Tibial nerve (tissue), 3 donors: ENCODE results near the gene MATN4.

ENCODE experiments used
- POLR2A ChIP-seq, 2 donors: fragments of 450-650 bp; IDR thresholded peaks; one replicate each; pipeline ENCODE4 v1.6.1; 2017; ENCODE audit warnings: antibody characterized with exemption in 2 of 2, mild to moderate bottlenecking in 2 of 2, moderate library complexity in 2 of 2
- TF ChIP-seq, protein P1 (sequence below), 5 experiments: fragments of 200-600 bp in 3 of 5; fragments of 450-650 bp in 2 of 5; sonication (generic) in 3 of 5; IDR thresholded peaks; one replicate each; pipeline ENCODE4 v1.5.1; 2016 to 2019; ENCODE audit warnings: antibody characterized with exemption in 5 of 5, mild to moderate bottlenecking in 3 of 5, moderate library complexity in 2 of 5

DNA sequence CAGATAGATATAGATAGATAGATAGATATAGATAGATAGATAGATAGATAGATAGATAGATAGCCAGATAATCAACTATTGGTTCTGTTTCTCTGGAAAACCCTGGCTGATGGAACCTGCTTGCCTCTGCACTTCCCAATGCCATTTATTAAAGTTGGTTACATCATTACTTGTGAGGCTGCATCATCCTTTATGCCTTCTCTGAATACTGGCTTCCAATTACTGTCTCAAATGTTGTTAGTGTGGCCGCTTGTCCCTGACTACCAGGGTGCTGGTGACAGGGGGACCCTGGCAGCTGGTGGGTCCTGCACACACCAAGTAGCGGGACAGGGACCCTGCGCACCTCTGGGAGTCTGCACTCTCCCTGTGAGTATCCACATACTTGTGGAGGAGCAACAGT is 49.8 kb downstream of the MATN4 start:
- no peak for TF ChIP-seq POLR2A (IDR thresholded peaks at IDR 0.05)
- TF ChIP-seq, protein P1, sequence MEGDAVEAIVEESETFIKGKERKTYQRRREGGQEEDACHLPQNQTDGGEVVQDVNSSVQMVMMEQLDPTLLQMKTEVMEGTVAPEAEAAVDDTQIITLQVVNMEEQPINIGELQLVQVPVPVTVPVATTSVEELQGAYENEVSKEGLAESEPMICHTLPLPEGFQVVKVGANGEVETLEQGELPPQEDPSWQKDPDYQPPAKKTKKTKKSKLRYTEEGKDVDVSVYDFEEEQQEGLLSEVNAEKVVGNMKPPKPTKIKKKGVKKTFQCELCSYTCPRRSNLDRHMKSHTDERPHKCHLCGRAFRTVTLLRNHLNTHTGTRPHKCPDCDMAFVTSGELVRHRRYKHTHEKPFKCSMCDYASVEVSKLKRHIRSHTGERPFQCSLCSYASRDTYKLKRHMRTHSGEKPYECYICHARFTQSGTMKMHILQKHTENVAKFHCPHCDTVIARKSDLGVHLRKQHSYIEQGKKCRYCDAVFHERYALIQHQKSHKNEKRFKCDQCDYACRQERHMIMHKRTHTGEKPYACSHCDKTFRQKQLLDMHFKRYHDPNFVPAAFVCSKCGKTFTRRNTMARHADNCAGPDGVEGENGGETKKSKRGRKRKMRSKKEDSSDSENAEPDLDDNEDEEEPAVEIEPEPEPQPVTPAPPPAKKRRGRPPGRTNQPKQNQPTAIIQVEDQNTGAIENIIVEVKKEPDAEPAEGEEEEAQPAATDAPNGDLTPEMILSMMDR (IDR thresholded peaks at IDR 0.05): no peak
